HG02588 (cell line): ENCODE measurements around the gene RPL31.

Source experiments
- ATAC-seq: cut with Tn5 transposase; IDR thresholded peaks from one replicate; pipeline ENCODE4 v1.9.1; 2021; ENCODE audit warnings: mild to moderate bottlenecking, moderate library complexity; ENCODE audit not compliant: unreplicated experiment

Gene RPL31

DNA sequence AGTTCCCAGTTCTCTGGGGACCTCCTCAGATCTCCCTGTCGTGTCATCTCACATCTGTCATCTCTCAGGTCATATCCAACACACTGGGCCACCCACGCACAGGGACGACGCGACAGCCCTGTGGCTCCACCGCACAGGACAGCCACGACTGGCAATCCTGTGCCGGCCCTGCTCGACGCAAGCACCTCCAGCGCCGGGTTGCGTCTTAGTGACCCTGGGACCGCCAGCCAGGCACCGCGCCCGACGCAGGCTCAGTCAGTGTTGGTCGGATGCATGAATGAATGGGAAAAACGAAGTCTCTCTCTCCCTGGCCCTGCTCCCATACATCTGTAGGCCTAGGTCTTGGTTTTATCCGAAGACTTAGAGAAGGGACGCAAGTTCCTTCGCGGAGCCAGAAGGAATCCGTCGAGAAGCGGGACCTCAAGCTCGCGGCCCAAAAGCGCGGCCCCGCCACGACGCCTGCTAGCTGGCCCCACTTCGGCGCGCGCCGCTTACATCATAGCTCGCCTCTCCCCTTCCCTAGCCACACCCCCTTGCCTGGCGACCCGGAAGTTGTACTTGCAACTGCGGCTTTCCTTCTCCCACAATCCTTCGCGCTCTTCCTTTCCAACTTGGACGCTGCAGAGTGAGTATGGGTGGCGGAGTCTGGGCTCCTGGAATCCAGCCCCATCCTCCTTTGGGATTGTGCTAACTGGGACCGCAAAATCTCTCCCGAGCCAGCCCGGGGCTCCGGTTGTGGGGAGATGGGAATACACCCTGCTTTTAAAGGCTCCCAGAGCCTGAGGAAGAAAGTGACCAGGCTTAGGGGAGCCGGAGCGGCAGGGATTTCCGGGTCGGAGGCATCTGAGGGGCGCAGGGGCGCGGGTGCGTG is at the start of gene RPL31:
TSS of gene RPL31 (plus strand) at position 599 of the 871 bp plus-strand sequence. CDS start 413 bp downstream, outside the sequence.
- peak; percentile 96 for ATAC-seq

DNA sequence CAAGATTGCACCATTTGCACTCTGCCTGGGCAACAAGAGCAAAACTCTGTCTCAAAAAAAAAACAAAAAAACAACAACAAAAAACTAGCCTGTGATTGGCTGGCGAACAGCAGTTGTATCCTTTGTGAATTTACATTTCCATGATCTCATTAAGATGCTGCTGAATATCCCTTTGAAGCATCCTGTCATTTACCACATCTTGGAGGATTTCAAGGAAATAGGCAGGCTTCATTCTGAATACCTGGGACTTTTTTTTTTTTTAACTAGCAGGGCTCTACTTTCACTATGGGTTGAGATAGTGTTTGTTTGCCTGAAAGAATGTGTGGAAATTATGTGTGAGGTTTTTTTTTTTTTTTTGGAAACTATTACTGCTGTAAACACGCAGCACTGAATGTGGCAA is 49.6 kb upstream of the RPL31 start:
- no peak for ATAC-seq

DNA sequence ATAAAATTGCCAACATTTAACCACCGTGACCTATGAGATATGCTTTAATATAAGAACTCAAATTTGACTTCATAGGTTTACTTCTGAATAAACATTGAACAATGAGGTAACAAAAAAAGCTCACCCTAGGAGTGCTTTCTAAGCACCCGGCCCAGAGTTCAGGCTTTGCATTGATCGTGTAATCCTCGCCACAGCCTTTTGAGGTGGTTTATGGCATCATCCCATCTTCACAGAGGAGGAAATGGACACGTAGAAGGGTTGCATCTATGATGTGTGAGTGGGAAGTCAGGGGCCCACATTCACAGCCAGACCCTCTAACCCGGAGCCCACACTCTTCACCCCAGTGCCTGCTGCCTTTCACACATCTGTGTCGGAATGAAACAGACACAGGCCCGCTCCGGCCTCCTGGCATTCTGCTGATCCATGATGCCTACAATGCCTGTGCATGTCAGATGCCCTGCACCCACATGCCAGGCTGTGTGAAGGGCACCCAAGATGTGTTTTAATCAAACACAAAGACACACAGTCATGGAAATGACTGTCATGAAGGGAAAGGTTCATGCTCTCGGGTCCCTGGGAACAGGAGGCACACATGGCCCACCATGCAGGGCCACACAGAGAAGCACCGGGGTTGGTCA is 48.6 kb upstream of the RPL31 start:
- ATAC-seq: no peak

DNA sequence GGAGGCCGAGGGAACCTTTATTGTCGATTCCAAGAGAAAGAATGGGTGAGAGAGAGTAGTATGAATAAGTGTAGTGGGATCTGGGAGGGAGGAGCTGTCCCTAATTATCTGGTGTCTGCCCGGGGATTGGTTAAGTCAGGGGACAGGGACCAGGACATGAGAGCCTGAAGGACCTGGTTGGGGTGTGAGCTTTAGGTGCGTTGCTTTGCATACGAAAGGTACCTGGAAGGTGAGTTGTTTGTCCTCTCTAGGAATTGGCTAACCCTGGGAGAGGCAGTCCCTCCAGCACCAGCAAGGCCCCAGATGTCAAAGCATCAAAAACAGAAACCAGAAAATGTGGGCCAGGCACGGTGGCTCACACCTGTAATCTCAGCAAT is 48.1 kb upstream of the RPL31 start:
- no peak for ATAC-seq

DNA sequence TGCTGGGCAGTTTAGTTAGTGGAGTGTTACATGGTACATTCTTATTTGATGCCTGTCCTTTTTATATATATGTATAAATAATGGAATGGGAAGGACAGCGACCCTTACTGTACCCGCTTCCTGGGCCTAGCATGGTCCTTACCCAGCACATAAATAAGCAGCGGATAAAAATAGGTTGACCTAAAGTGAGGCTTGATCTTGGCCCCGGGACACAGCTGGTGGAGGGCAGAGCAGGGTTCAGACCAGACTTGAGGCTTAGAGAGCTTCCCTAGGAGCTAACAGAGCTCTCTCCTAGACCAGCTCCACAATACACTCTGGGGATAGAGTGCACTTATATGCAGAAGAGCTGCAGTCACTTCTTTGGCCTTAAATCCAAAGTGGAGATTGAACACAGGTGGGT is 46.9 kb upstream of the RPL31 start:
- ATAC-seq: no peak

DNA sequence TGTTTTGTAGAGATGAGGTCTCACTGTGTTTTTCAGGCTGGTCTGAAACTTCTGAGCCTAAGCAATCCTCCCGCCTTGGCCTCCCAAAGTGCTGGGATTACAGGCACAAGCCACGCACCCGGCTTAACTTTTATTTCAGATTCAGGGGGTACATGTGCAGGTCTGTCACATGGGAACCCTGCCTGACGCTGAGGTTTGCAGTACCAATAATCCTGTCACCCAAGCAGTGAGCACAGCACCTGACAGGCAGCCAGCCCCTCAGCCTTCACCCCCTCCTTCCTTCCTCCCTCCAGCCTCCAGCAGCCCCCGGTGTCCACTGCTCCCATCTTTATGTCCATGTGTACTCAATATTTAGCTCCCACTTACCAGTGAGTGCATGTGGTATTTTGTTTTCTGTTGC is 46.0 kb upstream of the RPL31 start:
- no peak for ATAC-seq

DNA sequence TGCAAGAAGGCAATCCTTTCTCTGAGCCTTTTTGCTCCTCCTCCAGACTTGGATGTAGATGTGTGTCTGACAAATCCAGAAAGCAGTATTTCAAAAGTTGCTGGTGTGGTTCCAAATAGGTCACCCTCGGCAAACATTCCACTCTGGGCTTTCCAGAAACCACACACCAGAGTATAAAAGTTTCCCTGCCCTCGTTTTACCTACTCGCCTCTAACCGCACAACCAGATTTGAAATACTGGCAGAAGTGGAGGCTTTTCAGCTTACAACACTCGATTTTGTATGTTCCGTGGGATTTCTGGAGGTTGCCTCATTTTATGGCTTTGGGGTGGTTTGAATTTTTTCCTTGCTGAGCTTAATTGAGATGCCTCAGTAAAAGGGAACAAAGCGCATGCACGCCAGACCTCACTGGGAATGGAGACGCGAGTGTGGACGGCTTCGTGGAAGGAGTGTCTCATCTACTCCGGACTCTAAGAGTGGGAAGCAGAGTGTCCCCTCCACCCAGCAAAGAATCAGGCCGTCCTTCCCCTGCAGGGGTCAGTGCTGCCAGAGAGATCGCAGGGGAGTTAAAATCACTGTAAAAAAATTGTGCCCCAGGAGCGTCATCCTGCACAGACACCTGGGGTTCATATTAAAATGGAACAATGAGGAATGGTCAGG is 44.0 kb upstream of the RPL31 start:
- no peak for ATAC-seq

DNA sequence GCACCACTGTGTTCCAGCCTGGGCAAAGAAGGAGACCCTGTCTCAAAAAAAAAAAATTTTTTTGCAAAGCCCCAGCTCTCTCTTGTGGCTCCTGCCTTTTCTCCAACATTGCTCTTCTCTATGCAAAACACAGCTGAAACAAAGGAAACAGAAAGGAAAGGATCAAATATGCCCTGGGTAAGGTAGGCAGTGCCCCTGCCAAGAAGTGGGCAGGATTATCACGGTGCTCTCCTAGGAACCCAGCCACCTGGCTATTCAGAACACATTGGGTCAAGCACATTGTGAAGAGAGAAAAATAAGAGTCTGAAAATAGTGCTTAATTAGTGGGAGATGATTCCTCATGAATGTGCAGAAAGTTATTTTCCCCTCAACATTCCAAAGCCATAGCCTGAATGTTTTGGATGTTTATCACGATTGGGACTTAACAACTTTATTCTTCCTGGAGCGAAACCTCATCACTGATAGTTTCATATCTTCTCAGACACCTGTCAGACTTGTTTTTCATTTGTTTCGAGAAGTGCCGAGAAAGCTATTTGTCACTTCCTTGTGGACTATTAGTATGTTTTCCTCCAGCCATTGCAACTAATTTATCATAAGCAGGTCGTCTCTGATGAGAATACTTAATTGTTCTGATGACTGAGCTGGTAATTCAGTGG is 42.7 kb upstream of the RPL31 start:
- no peak for ATAC-seq

DNA sequence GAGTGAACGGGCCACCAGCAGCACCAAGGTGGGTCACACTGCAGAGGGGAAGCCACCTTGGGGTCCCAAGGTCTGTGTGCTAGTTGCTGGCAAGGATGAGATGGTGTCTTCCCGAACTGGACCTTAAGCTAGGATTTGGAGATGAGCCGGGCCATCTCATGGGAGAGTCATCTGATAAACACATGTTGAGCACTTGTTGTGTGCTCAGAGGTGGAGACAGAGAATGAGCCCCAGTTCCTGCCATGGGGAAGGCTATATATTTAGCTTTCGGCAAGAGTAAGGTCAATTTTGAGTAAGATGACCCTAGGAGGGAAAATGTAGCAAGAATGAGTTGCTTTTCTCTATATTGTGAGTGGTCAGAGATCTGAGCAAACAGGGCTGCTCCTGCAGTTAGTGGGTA is 41.4 kb upstream of the RPL31 start:
- ATAC-seq: no peak

DNA sequence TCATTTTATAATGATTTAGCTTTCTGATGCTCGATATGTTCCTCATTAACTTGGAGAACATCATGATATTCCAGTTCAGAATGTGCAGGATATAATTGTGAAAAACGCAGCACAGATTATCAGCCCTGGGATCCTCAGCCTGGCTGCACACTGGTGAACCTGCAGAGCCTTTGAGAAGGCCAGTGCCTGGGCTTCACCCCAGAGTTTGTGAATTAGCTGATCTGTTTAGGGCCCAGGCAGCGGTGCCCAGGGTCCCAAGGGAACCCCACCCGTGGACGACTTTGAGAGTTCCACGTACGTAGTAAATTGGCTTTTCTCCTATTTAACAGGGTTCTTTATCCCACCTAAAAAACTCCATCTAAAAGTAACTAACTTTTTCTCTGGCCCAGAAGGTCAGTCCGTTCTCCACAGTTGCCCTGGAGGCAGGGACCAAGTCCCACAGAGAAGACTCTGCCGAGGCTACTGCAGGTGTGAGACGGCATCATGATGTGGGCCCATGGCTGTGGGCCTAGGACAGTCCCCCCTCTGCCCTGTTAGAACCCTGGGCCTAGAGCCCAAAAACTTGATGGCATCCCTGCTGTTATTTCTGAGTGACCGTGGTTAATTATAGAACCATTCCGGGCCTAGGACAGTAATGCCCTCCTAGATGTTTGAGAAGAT is 39.6 kb upstream of the RPL31 start:
- ATAC-seq: no peak

DNA sequence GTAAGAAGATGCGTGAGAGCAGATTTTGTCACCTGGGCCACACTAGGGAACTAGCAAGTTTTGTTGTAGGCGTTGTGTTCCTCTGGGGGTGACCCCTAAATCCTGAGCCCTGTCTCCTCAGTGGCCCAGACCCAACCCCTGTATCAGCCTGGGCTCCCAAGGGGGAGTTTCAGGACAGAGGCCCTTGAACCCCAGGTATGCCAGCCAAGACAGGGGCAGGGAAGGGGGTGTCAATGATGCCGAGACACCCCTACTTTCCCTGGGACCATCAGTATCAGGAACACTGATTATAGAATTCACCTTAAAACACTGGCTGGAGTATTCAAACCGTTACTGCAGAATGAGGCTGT is 39.1 kb upstream of the RPL31 start:
- ATAC-seq: no peak

DNA sequence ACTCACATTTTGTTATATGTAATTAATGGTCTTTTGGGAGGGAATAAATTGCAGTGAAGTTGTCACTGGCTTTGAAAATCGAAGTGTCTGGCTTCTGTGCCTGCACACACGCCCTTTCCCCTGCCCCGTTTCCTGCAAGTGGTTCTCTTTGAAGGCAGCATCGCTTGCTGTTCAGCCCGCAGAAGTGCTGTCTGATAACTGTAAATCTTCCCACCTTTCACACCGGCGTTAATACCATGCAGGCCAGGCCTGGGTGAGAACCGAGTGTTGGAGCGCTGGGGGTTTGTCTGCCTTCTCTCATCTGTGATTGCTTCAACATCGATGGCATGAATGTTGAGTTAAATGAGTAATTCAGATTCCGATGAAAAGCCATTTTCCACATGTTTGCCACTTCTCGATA is 37.9 kb upstream of the RPL31 start:
- no peak for ATAC-seq

DNA sequence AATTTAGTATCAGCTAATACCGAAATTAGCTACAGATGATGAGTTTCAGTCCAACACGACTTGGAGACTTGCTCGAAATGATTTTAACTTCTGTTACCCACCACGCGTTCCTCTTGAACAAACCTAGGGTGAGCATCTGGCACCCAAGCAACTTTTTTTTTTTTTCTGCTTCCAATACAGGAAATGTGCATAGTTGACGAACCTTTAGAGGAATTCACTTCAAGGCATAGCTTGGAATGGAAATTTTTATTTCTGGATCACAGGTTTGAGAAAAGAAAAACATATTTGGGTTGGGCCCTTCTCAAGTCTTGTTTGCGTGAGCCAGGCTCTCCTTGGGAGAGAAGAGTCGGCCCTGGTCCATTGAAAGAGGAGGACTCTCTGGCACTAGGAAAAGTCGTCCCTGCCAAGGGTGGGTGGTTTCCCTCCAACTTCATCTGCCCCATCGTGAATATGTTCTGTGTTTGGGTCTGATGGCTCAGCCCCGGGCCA is 37.4 kb upstream of the RPL31 start:
- no peak for ATAC-seq

DNA sequence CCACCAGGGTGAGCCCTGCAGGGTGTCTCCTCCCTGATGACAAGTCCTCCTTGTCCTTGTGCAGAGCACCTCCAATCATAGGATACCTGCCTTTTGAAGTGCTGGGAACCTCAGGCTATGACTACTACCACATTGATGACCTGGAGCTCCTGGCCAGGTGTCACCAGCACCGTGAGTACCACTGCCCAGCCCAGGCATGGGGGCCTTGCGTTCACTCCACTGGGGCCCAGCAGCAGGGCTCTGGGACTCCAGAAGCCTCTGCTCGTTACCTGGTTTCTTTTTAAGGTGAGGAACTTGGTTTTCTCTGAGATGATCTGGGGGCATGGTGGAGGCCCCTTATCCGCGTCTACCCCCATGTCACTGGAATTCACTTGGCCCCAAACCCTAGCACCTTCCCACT is 36.5 kb upstream of the RPL31 start:
- no peak for ATAC-seq

DNA sequence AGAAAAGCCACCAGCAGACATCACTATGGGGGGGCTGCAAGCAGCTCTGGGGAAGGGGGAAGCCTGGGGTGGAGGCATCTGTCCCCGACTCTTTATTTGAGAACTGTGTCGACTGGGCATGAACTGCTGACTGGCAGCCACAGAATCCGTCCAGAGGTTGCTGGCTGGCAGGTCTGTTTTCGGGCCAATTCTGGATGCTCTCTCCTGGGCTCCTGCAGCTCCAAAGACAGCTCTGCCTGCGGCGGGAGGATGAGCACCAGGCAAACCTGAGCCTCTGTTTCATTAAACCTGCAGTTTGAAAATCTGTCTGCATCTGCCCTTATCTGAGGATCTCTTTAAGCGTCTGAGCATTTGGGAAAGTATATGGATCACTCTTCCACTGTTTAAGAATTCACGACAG is 34.4 kb upstream of the RPL31 start:
- no peak for ATAC-seq

DNA sequence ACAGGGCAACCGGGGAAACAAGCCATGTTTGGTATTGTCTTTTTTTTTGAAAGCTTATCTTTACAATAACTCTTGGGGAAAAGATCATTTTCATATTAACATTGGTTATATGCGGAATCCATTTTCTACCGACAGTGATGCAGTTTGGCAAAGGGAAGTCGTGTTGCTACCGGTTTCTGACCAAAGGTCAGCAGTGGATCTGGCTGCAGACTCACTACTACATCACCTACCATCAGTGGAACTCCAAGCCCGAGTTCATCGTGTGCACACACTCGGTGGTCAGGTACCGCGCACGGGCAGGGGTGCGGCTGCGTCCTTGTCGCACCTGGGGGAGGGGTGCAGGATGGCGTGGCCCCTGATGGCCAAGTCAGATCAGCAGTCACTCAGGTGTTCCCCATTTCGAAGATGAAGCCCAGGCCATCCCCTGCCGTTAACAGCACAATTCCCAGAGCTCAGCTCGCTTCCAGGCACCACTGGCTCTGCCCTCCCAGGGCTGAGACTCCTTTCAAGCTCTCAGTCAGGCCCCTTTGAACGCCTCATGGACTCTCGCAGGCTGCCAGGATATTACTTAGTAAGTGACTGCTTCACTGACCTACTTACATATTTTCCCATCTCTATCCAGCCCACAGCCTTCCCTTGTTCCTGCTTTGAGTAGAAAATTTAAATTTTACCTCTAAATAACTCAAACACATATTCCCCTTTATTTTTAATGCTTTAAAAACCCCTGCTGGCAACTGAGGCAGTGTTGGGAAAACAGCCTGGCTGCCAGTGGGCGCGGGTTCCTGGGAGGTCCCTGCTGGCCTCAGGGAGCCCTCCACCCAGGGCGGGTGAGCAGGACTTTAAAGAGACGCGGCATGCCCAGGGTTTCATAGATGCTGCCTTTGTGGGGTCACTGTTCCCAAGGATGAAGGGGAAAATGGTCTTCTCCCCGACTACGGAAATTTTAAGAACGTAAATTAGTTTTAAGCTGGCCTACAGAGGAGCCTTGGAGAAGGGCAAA is 33.6 kb upstream of the RPL31 start:
- no peak for ATAC-seq

DNA sequence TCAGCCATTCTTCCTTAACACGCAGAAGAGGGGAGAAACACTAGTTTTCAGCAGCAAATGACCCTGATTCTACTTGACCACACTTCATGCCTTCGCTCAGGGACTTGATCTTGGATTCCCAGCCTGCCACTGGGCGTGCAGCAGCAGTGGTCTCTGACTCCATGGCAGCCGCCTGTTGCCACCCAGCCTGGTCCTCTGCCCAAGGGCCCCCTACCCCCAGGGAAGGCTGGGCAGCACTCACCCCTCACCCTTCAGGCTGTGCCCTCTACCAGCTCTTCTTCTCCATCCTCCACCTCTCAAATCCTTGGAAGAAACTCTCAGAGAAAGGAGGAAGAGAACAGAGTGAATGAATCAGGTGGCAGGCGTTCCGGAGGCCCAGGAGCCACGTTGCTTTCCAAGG is 32.1 kb upstream of the RPL31 start:
- no peak for ATAC-seq

DNA sequence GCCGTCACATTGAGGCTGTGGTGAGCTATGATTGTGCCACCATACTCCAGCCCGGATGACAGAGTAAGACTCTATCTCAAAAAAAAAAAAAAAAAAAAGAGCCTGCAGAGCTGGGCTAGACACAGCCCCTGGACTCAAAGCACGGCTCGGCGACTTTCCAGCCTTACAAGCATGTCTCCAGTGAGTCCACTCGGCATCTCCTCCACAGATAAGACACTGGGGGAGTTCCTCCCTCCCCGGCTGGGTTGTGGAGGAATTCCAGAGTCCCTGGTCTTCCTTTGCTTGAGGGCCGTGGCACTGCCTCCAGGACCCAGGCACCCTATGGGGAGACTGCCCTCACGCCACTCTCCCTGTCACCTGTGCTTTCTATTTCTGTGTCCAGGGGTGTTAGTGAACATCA is 30.9 kb upstream of the RPL31 start:
- ATAC-seq: no peak

DNA sequence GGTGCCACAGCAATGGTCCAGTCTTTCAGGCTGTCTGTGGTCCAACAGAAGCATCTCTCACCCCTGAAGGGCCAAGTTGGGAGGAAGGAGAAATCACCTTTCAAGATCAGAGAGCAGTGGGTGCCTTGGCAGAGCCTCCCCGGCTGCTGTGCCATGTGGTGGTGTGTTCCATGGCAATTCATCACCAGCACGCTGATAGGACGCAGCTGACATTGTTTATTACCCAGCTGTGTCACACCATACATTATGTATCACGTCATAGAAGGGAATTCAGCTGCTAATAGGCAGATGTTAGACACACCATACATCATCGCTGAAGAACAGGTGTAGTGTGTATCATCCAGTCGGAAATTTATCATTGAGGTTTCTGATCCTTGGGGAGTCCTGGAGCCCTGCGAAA is 29.6 kb upstream of the RPL31 start:
- ATAC-seq: no peak
